GM12878 (cell line): ENCODE measurements around the gene SEL1L3. TPM values are rescaled to one million over a fixed set of nuclear protein-coding genes. Genes with fewer than 3 reads are reported as not detected.

Experiments used
- BRCA1 ChIP-seq: IDR thresholded peaks from 2 replicates; pipeline ENCODE4 v1.6.1; 2011; ENCODE audit warnings: low read depth, low read length, improper control_type of control experiment
- E2F8 ChIP-seq: fragments of 450-650 bp; IDR thresholded peaks from 2 replicates; pipeline ENCODE4 v1.6.1; 2018; ENCODE audit warnings: mild to moderate bottlenecking, low read depth, moderate library complexity; ENCODE audit not compliant: partially characterized antibody
- EED ChIP-seq: sonication (generic); IDR thresholded peaks from 2 replicates; pipeline ENCODE4 v1.6.1; 2016; ENCODE audit warnings: antibody characterized with exemption, low read depth
- EZH2 ChIP-seq: IDR thresholded peaks from 2 replicates; pipeline ENCODE4 v1.6.1; 2012; ENCODE audit warnings: low read depth, mild to moderate bottlenecking, control low read depth, inconsistent platforms, low read length, borderline replicate concordance; ENCODE audit not compliant: control insufficient read depth
- FOS ChIP-seq: IDR thresholded peaks from 3 replicates; pipeline ENCODE4 v1.6.1; 2011; ENCODE audit warnings: borderline replicate concordance; ENCODE audit not compliant: insufficient read length; ENCODE audit errors: extremely low read depth
- IKZF2 ChIP-seq, 2 experiments: fragments of 450-650 bp; IDR thresholded peaks; 2 replicates each; pipeline ENCODE4 v1.6.1; 2017; ENCODE audit warnings: mild to moderate bottlenecking in 2 of 2, moderate library complexity in 2 of 2
- JUND ChIP-seq: IDR thresholded peaks from 2 replicates; pipeline ENCODE4 v1.6.1; 2012; ENCODE audit warnings: low read depth, mild to moderate bottlenecking, low read length, improper control_type of control experiment, moderate library complexity
- KDM1A ChIP-seq: fragments of 200-600 bp; sonication (generic); IDR thresholded peaks from 2 replicates; pipeline ENCODE4 v1.6.1; 2016; ENCODE audit warnings: borderline replicate concordance
- KLF5 ChIP-seq: fragments of 450-650 bp; IDR thresholded peaks from 2 replicates; pipeline ENCODE4 v1.6.1; 2014; ENCODE audit warnings: mild to moderate bottlenecking; ENCODE audit not compliant: partially characterized antibody
- MTA2 ChIP-seq: fragments of 450-650 bp; IDR thresholded peaks from 2 replicates; pipeline ENCODE4 v1.6.1; 2016; ENCODE audit warnings: low read depth, mild to moderate bottlenecking, moderate library complexity
- MXI1 ChIP-seq: fragments of 150-350 bp; IDR thresholded peaks from 2 replicates; pipeline ENCODE4 v1.6.1; 2011; ENCODE audit warnings: low read depth, mild to moderate bottlenecking, inconsistent platforms, low read length, improper control_type of control experiment
- MYC ChIP-seq: IDR thresholded peaks from 2 replicates; pipeline ENCODE4 v1.6.1; 2011; ENCODE audit warnings: mild to moderate bottlenecking, low read length, moderate library complexity, inconsistent platforms; ENCODE audit not compliant: insufficient read depth, insufficient replicate concordance, insufficient read length, severe bottlenecking
- NFIC ChIP-seq: IDR thresholded peaks from 2 replicates; pipeline ENCODE4 v1.6.1; 2012; ENCODE audit warnings: low read depth, mild to moderate bottlenecking, inconsistent platforms, low read length, moderate library complexity
- NR2C2 ChIP-seq: IDR thresholded peaks from 2 replicates; pipeline ENCODE4 v1.6.1; 2011; ENCODE audit warnings: borderline replicate concordance, low read depth; ENCODE audit not compliant: control insufficient read depth, insufficient read length
- RBBP5 ChIP-seq: fragments of 200-600 bp; sonication (generic); conservative IDR thresholded peaks from 2 replicates; pipeline ENCODE4 v1.6.1; 2016
- SMARCA5 ChIP-seq: fragments of 450-650 bp; IDR thresholded peaks from 2 replicates; pipeline ENCODE4 v1.6.1; 2017; ENCODE audit warnings: mild to moderate bottlenecking
- SRF ChIP-seq, 2 experiments: IDR thresholded peaks; 2 replicates each; pipeline ENCODE4 v1.6.1; 2011; ENCODE audit warnings: low read depth in 2 of 2, low read length in 2 of 2, mild to moderate bottlenecking in 1 of 2, moderate library complexity in 1 of 2
- TBL1XR1 ChIP-seq: IDR thresholded peaks from 2 replicates; pipeline ENCODE4 v1.6.1; 2012; ENCODE audit warnings: low read depth, low read length, improper control_type of control experiment
- ZBTB11 ChIP-seq: fragments of 450-650 bp; formaldehyde crosslinking; IDR thresholded peaks from 2 replicates; pipeline ENCODE4 v1.5.0; 2022; ENCODE audit warnings: mild to moderate bottlenecking, missing genetic modification characterization
- polyA plus RNA-seq, 11 experiments: library from polyadenylated mRNA; depleted of rRNA in 4 of 11; unstranded in 6 of 11; stranded (reverse) in 5 of 11; fragments of >200 nt; fragmentation: Nextera tagmentation in 4 of 11; fragmentation: Illumina TruSeq in 1 of 11; extraction: Ambion mirVana in 4 of 11; extraction: Trizol in 1 of 11; gene quantifications; 1 replicate in 1 of 11; 2 replicates in 10 of 11; pipeline versions ENCODE4 v1.2.1 to v1.2.3, GENCODE V29; 2011 to 2016; ENCODE audit warnings: inconsistent platforms in 2 of 11, missing spikeins in 2 of 11, low read depth in 1 of 11
- total RNA-seq, 4 experiments: library from RNA; depleted of rRNA in 3 of 4; stranded (reverse); fragments of >200 nt in 3 of 4; fragmentation: Illumina TruSeq in 1 of 4; extraction: Trizol in 1 of 4; gene quantifications; 2 replicates each; pipeline versions ENCODE4 v1.2.1 to v1.2.3, GENCODE V29; 2013 to 2021
- TF ChIP-seq, protein P1 (sequence below): fragments of 450-650 bp; IDR thresholded peaks from 2 replicates; pipeline ENCODE4 v1.6.1; 2016; ENCODE audit warnings: mild to moderate bottlenecking
- TF ChIP-seq, protein P2 (sequence below): fragments of 150-350 bp; IDR thresholded peaks from 2 replicates; pipeline ENCODE4 v1.6.1; 2014; ENCODE audit warnings: mild to moderate bottlenecking, low read depth, low read length

The SEL1L3 gene
- total and polyA plus RNA-seq, 10 of the 15 experiments (the other 5 are each of a cell fraction or from before 2014, with no cell fraction given), result 20.4 to 82.2 (median 47.3) TPM

DNA sequence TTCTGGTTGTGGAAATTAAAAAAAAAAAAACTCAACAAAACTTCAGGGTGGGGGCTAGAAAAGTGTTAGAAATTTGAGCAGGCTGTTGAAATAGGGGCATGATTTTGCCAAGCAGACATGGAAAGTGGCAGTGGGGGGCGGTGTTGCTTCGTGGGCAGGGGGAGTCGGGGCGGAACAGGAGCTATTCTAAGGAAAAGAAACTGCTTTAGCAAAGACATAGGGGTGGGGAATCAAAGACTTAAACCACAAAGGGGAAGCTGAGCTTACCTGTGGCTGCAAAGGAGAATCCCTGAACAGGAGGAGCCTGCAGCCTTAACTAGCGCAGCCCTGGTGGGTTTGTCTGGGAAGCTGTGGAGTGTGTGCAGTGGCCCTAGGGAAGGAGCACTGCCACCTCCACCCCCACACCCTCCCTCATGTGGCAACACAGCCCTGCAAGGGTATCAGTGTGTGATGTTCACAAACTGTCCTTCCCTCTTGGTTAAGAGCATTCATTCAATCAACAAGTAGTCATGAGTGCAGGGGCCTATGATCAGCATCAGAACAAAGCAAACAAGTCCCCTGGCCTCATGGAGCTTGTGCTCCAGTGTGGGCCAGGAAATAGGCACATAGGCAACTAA is 20.5 kb downstream of the SEL1L3 start (continued):
- TF ChIP-seq EED (peak; percentile 78; the same call in 1 of the 2 replicates), MYC (no peak), SMARCA5 (no peak), NR2C2 (no peak), TBL1XR1 (no peak), FOS (no peak), E2F8 (no peak), SRF (IDR thresholded peaks at IDR 0.05; ENCODE audit: low read depth in 2 of 2, low read length in 2 of 2) (no peak), RBBP5 (no peak), MTA2 (peak; percentile 30; the same call in 1 of the 2 replicates), KLF5 (no peak), EZH2 (no peak), JUND (no peak), ZBTB11 (CRISPR knock-in tag) (no peak), IKZF2 (IDR thresholded peaks at IDR 0.05) (peak; percentile 79), NFIC (no peak), KDM1A (no peak), BRCA1 (no peak), MXI1 (no peak)
- TF ChIP-seq, protein P1, sequence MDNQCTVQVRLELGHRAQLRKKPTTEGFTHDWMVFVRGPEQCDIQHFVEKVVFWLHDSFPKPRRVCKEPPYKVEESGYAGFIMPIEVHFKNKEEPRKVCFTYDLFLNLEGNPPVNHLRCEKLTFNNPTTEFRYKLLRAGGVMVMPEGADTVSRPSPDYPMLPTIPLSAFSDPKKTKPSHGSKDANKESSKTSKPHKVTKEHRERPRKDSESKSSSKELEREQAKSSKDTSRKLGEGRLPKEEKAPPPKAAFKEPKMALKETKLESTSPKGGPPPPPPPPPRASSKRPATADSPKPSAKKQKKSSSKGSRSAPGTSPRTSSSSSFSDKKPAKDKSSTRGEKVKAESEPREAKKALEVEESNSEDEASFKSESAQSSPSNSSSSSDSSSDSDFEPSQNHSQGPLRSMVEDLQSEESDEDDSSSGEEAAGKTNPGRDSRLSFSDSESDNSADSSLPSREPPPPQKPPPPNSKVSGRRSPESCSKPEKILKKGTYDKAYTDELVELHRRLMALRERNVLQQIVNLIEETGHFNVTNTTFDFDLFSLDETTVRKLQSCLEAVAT, result 0 out of 2 replicates have a peak, but pooled peaks have one; percentile 33
- TF ChIP-seq, protein P2, sequence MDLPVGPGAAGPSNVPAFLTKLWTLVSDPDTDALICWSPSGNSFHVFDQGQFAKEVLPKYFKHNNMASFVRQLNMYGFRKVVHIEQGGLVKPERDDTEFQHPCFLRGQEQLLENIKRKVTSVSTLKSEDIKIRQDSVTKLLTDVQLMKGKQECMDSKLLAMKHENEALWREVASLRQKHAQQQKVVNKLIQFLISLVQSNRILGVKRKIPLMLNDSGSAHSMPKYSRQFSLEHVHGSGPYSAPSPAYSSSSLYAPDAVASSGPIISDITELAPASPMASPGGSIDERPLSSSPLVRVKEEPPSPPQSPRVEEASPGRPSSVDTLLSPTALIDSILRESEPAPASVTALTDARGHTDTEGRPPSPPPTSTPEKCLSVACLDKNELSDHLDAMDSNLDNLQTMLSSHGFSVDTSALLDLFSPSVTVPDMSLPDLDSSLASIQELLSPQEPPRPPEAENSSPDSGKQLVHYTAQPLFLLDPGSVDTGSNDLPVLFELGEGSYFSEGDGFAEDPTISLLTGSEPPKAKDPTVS, result no peak
